SU-DHL-6 (cell line): ENCODE measurements around the gene TTF1.

Experiments
- H2AFZ ChIP-seq: fragments of 200-600 bp; sonication (generic); 2 replicates; pipeline ENCODE4 v1.6.1; 2014; ENCODE audit warnings: low read depth, mild to moderate bottlenecking, moderate library complexity, mixed read lengths, antibody characterized with exemption, low read length; ENCODE audit not compliant: severe bottlenecking
- H3F3A ChIP-seq: fragments of 200-600 bp; shearing (Covaris generic); 2 replicates; pipeline ENCODE4 v1.6.0; 2016; ENCODE audit warnings: antibody characterized with exemption, mild to moderate bottlenecking; ENCODE audit not compliant: insufficient read depth
- H3K27ac ChIP-seq: fragments of 200-600 bp; sonication (generic); 2 replicates; pipeline ENCODE4 v1.5.1; 2016; ENCODE audit warnings: low read depth, mild to moderate bottlenecking, low read length, moderate library complexity, mixed read lengths
- H3K27me3 ChIP-seq: fragments of 200-600 bp; sonication (generic), shearing (Covaris generic); 2 replicates; pipeline ENCODE4 v1.6.0; 2014; ENCODE audit warnings: mild to moderate bottlenecking, low read length
- H3K36me3 ChIP-seq: fragments of 200-600 bp; sonication (generic); 2 replicates; pipeline ENCODE4 v1.6.1; 2014; ENCODE audit warnings: mild to moderate bottlenecking, low read length, mixed read lengths
- H3K4me2 ChIP-seq: fragments of 300-600, 200-600 bp; shearing (Covaris generic), sonication (generic); 2 replicates; pipeline ENCODE4 v1.6.0; 2014; ENCODE audit warnings: low read length, low read depth, mild to moderate bottlenecking; ENCODE audit not compliant: poor library complexity, severe bottlenecking
- H3K4me3 ChIP-seq: fragments of 200-600 bp; sonication (generic); 2 replicates; pipeline ENCODE4 v1.5.1; 2014; ENCODE audit warnings: antibody characterized with exemption, low read length, mild to moderate bottlenecking, mixed read lengths; ENCODE audit not compliant: insufficient read depth, poor library complexity, severe bottlenecking
- H3K79me2 ChIP-seq: fragments of 200-600 bp; sonication (generic); 2 replicates; pipeline ENCODE4 v1.6.1; 2014; ENCODE audit warnings: mild to moderate bottlenecking, low read length, moderate library complexity; ENCODE audit not compliant: insufficient read depth
- H3K9ac ChIP-seq: fragments of 200-600 bp; sonication (generic); 2 replicates; pipeline ENCODE4 v1.7.0; 2014; ENCODE audit warnings: mild to moderate bottlenecking, low read length
- H3K9me2 ChIP-seq: fragments of 200-600 bp; sonication (generic); replicated peaks from 2 replicates; pipeline ENCODE4 v1.6.1; 2014; ENCODE audit warnings: low read length; ENCODE audit not compliant: insufficient read depth
- H3K9me3 ChIP-seq: fragments of 200-600 bp; sonication (generic); 2 replicates; pipeline ENCODE4 v1.6.1; 2014; ENCODE audit warnings: low read length, mixed read lengths; ENCODE audit not compliant: insufficient read depth
- H4K20me1 ChIP-seq: fragments of 200-600 bp; sonication (generic); 2 replicates; pipeline ENCODE4 v1.6.1; 2014; ENCODE audit warnings: low read depth, mild to moderate bottlenecking, antibody characterized with exemption, low read length, moderate library complexity, mixed read lengths
- CTCF ChIP-seq: fragments of 200-600 bp; sonication (generic); IDR thresholded peaks from one replicate; pipeline ENCODE4 v1.5.1; 2017; ENCODE audit warnings: antibody characterized with exemption, mild to moderate bottlenecking, low read length, moderate library complexity; ENCODE audit not compliant: insufficient read depth, poor library complexity, severe bottlenecking
- EZH2phosphoT487 ChIP-seq: fragments of 200-600 bp; sonication (generic), shearing (Covaris generic); conservative IDR thresholded peaks from 2 replicates; pipeline ENCODE4 v1.6.1; 2018; ENCODE audit warnings: mild to moderate bottlenecking, antibody characterized with exemption, low read length, moderate library complexity, mixed read lengths

The TTF1 gene

GRCh38 chr9:132367613-132368313 is 38.9 kb downstream of the TTF1 start:
- TF ChIP-seq EZH2phosphoT487 (no peak), CTCF (no peak)
- H2AFZ ChIP-seq, result no peak overlapping the region

DNA sequence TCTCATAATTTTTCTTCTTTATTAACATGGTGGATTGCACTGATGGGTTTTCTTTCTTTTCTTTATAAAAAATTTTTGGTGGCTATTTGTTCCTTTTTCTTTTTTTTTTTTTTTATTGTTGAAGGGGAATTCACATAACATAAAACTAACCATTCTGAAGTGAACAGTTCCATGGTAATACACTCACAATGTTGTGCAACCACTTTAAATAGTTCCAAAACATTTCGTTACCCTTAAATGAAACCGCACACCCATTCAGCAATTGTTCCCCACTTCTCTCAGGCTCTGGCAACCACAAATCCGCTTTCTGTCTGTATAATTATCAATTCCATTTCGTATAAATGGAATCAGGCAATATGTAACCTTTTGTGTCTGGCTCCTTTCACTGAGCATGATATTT is 40.2 kb downstream of the TTF1 start:
- Histone ChIP-seq H3K79me2 (no peaks in the 10 kb centered on the region), H3K36me3 (no peaks in the 10 kb centered on the region), H3K9me2 (no peaks in the 10 kb centered on the region), H2AFZ (no peak overlapping the region), H3K9ac (no peak overlapping the region), H4K20me1 (no peaks in the 10 kb centered on the region), H3K4me2 (no peak overlapping the region), H3K27ac (no peak overlapping the region), H3F3A (no peaks in the 10 kb centered on the region), H3K9me3 (no peaks in the 10 kb centered on the region), H3K4me3 (no peak overlapping the region), H3K27me3 (no peaks in the 10 kb centered on the region)
- TF ChIP-seq CTCF (no peak), EZH2phosphoT487 (no peak)

More at GRCh38 chr9:132367613-132368313, 38.9 kb downstream of the TTF1 start:
- Histone ChIP-seq H3K79me2 (no peaks in the 10 kb centered on the region), H3K27me3 (no peaks in the 10 kb centered on the region), H4K20me1 (no peaks in the 10 kb centered on the region), H3K27ac (no peak overlapping the region), H3K9me3 (no peaks in the 10 kb centered on the region), H3K9ac (no peak overlapping the region), H3K4me3 (no peak overlapping the region), H3K4me2 (no peak overlapping the region), H3F3A (0 out of 2 replicates have a peak, but pooled peaks cover 4% of the 10 kb centered on the region), H3K9me2 (no peaks in the 10 kb centered on the region), H3K36me3 (no peaks in the 10 kb centered on the region)

GRCh38 chr9:132365986-132366385 is 40.7 kb downstream of the TTF1 start:
- no peaks in the 10 kb centered on the region for H3F3A ChIP-seq
- no peaks in the 10 kb centered on the region for H3K9me3 ChIP-seq
- no peaks in the 10 kb centered on the region for H3K27me3 ChIP-seq
- H3K9me2 ChIP-seq, result no peaks in the 10 kb centered on the region
- H2AFZ ChIP-seq, result peak overlapping the region; percentile 24
- H3K27ac ChIP-seq, result 0 out of 2 replicates have a peak overlapping the region, but pooled peaks have one; percentile 3
- H4K20me1 ChIP-seq, result no peaks in the 10 kb centered on the region
- TF ChIP-seq CTCF, result no peak
- TF ChIP-seq EZH2phosphoT487, result no peak
- H3K9ac ChIP-seq, result no peak overlapping the region
- H3K4me2 ChIP-seq, result no peak overlapping the region
- no peaks in the 10 kb centered on the region for H3K36me3 ChIP-seq
- no peaks in the 10 kb centered on the region for H3K79me2 ChIP-seq
- no peak overlapping the region for H3K4me3 ChIP-seq
